Activated naive CD4-positive, alpha-beta T cell treated with anti-CD3 and anti-CD28 coated beads for 36 hours (primary cell): Measurements from ENCODE around the gene GPBP1. TPM values are rescaled to one million over a fixed set of nuclear protein-coding genes. Genes with fewer than 3 reads are reported as not detected.

ENCODE experiments used
- CTCF ChIA-PET: fragments of 350-600 bp; sonication (Branson Sonifier 250); formaldehyde crosslinking; loops from one replicate; lab custom pipeline; 2021; ENCODE audit warnings: antibody characterized with exemption; lab: Charles Lee
- DNase-seq: peaks from one replicate; pipeline ENCODE4 v3.0.0-alpha.2; 2020
- H3K27ac Mint-ChIP-seq: one replicate; pipeline ENCODE4 v1.8.0; 2021; ENCODE audit warnings: mild to moderate bottlenecking, mixed read lengths
- H3K27me3 Mint-ChIP-seq: one replicate; pipeline ENCODE4 v1.8.0; 2021; ENCODE audit warnings: low read depth, mixed read lengths
- H3K36me3 Mint-ChIP-seq: one replicate; pipeline ENCODE4 v1.8.0; 2021; ENCODE audit warnings: low read depth, mixed read lengths
- H3K4me1 Mint-ChIP-seq: one replicate; pipeline ENCODE4 v1.8.0; 2021; ENCODE audit warnings: low read depth, mixed read lengths
- H3K4me3 Mint-ChIP-seq: one replicate; pipeline ENCODE4 v1.8.0; 2021; ENCODE audit warnings: mild to moderate bottlenecking, moderate library complexity, mixed read lengths
- H3K9me3 Mint-ChIP-seq: one replicate; pipeline ENCODE4 v1.8.0; 2021; ENCODE audit warnings: mixed read lengths
- intact Hi-C: fragments of 100-400 bp; cut with micrococcal nuclease; formaldehyde crosslinking; loops from one replicate; pipeline ENCODE4 v1.15.1; 2023
- total RNA-seq, 2 experiments: library from RNA; stranded (reverse); gene quantifications; one replicate each; pipeline ENCODE4 v1.2.3, GENCODE V29; 2021

GPBP1 gene
- total RNA-seq, 2 experiments from 2014 or later = 91.5 to 91.9 TPM

GRCh38 chr5:57216714-57217113, 42.9 kb downstream of the GPBP1 start:
- Mint-ChIP-seq H3K4me1 (peaks cover 55% of the 10 kb centered on the region), H3K9me3 (no peaks in the 10 kb centered on the region), H3K4me3 (no peak overlapping the region), H3K27ac (no peak overlapping the region), H3K27me3 (no peaks in the 10 kb centered on the region), H3K36me3 (peaks cover 20% of the 10 kb centered on the region)
- CTCF ChIA-PET = interaction anchor here (0.5 to 0.7 kb wide), 2 partner anchors 73 to 1364 kb away, joined by 3 read pairs; no protein-coding TSS in a partner anchor
- intact Hi-C loops = no loop called here
- no peak for DNase-seq

GRCh38 chr5:57219386-57219785, 45.5 kb downstream of the GPBP1 start:
- no peak overlapping the region for H3K4me3 Mint-ChIP-seq
- intact Hi-C loops = no loop called here
- peaks cover 53% of the 10 kb centered on the region for H3K4me1 Mint-ChIP-seq
- CTCF ChIA-PET = interaction anchor here (0.6 to 2.6 kb wide), 13 partner anchors 10 to 319 kb away, joined by 3 to 29 read pairs (median 5); partner anchors contain the start of gene GPBP1
- H3K36me3 Mint-ChIP-seq = peaks cover 24% of the 10 kb centered on the region
- H3K27ac Mint-ChIP-seq = peak overlapping the region; percentile 81
- no peaks in the 10 kb centered on the region for H3K27me3 Mint-ChIP-seq
- peak; percentile 29 for DNase-seq
- H3K9me3 Mint-ChIP-seq = no peaks in the 10 kb centered on the region

GRCh38 chr5:57221049-57221568, 47.2 kb downstream of the GPBP1 start:
- H3K9me3 Mint-ChIP-seq = no peaks in the 10 kb centered on the region
- intact Hi-C loops = loop anchor here (1.0 to 5.0 kb wide), 7 partner anchors 46 to 950 kb away; partner anchors contain the start of gene SETD9
- no peaks in the 10 kb centered on the region for H3K27me3 Mint-ChIP-seq
- H3K36me3 Mint-ChIP-seq = peaks cover 17% of the 10 kb centered on the region
- CTCF ChIA-PET = interaction anchor here (2.6 kb wide), 1 partner anchor 319 kb away, joined by 11 read pairs; no protein-coding TSS in a partner anchor
- peaks cover 48% of the 10 kb centered on the region for H3K4me1 Mint-ChIP-seq
- H3K27ac Mint-ChIP-seq = peak overlapping the region; percentile 68
- DNase-seq = no peak
- no peak overlapping the region for H3K4me3 Mint-ChIP-seq

- no peaks in the 10 kb centered on the region for H3K9me3 Mint-ChIP-seq
- H3K27ac Mint-ChIP-seq = no peak overlapping the region
- peaks cover 25% of the 10 kb centered on the region for H3K36me3 Mint-ChIP-seq
- CTCF ChIA-PET = interaction anchor here (0.5 to 1.0 kb wide), 2 partner anchors 88 to 307 kb away, joined by 6 to 7 read pairs; no protein-coding TSS in a partner anchor
- no peak overlapping the region for H3K4me3 Mint-ChIP-seq
- peaks cover 37% of the 10 kb centered on the region for H3K4me1 Mint-ChIP-seq
- intact Hi-C loops = no loop called here
- H3K27me3 Mint-ChIP-seq = no peaks in the 10 kb centered on the region
- no peak for DNase-seq
Observed at GRCh38 chr5:57225553-57225952, 51.7 kb downstream of the GPBP1 start.

GRCh38 chr5:57229313-57229712, 55.5 kb downstream of the GPBP1 start:
- DNase-seq = no peak
- Mint-ChIP-seq H3K4me1 (peaks cover 53% of the 10 kb centered on the region), H3K36me3 (peaks cover 42% of the 10 kb centered on the region), H3K27me3 (no peaks in the 10 kb centered on the region), H3K27ac (no peak overlapping the region), H3K9me3 (no peaks in the 10 kb centered on the region), H3K4me3 (no peak overlapping the region)
- intact Hi-C loops = no loop called here
- CTCF ChIA-PET = interaction anchor here (1.1 to 1.2 kb wide), 2 partner anchors 53 to 92 kb away, joined by 3 to 4 read pairs; no protein-coding TSS in a partner anchor

- H3K36me3 Mint-ChIP-seq = peaks cover 43% of the 10 kb centered on the region
- no peaks in the 10 kb centered on the region for H3K9me3 Mint-ChIP-seq
- H3K27ac Mint-ChIP-seq = peak overlapping the region; percentile 44
- H3K4me3 Mint-ChIP-seq = no peak overlapping the region
- DNase-seq = no peak
- intact Hi-C loops = no loop called here
- H3K4me1 Mint-ChIP-seq = peaks cover 54% of the 10 kb centered on the region
- CTCF ChIA-PET = interaction anchor here (1.0 to 1.6 kb wide), 2 partner anchors 66 to 93 kb away, joined by 3 read pairs; no protein-coding TSS in a partner anchor
- H3K27me3 Mint-ChIP-seq = no peaks in the 10 kb centered on the region
Observed at GRCh38 chr5:57231607-57232006, 57.7 kb downstream of the GPBP1 start.

GRCh38 chr5:57232293-57233033, 58.6 kb downstream of the GPBP1 start:
- Mint-ChIP-seq H3K4me1 (peaks cover 52% of the 10 kb centered on the region), H3K4me3 (no peak overlapping the region), H3K27me3 (no peaks in the 10 kb centered on the region), H3K36me3 (peaks cover 49% of the 10 kb centered on the region), H3K9me3 (no peaks in the 10 kb centered on the region), H3K27ac (peak overlapping the region; percentile 2)
- intact Hi-C loops = no loop called here
- CTCF ChIA-PET = interaction anchor here (1.0 kb wide), 1 partner anchor 65 kb away, joined by 3 read pairs; no protein-coding TSS in a partner anchor
- DNase-seq = no peak

- H3K9me3 Mint-ChIP-seq = no peaks in the 10 kb centered on the region
- H3K27me3 Mint-ChIP-seq = no peaks in the 10 kb centered on the region
- H3K27ac Mint-ChIP-seq = peak overlapping the region; percentile 80
- H3K4me3 Mint-ChIP-seq = no peak overlapping the region
- H3K36me3 Mint-ChIP-seq = peaks cover 24% of the 10 kb centered on the region
- CTCF ChIA-PET = no interaction called here
- H3K4me1 Mint-ChIP-seq = peaks cover 43% of the 10 kb centered on the region
- intact Hi-C loops = no loop called here
- DNase-seq = no peak
Observed at GRCh38 chr5:57243286-57244137, 69.7 kb downstream of the GPBP1 start.

GRCh38 chr5:57244331-57244730, 70.5 kb downstream of the GPBP1 start:
- Mint-ChIP-seq H3K27ac (peak overlapping the region; percentile 80), H3K9me3 (no peaks in the 10 kb centered on the region), H3K4me1 (peaks cover 43% of the 10 kb centered on the region), H3K27me3 (no peaks in the 10 kb centered on the region), H3K36me3 (peaks cover 25% of the 10 kb centered on the region), H3K4me3 (no peak overlapping the region)
- intact Hi-C loops = no loop called here
- CTCF ChIA-PET = no interaction called here
- DNase-seq = no peak

GRCh38 chr5:57246426-57246825, 72.6 kb downstream of the GPBP1 start:
- Mint-ChIP-seq H3K4me3 (no peak overlapping the region), H3K4me1 (peaks cover 40% of the 10 kb centered on the region), H3K9me3 (no peaks in the 10 kb centered on the region), H3K27ac (no peak overlapping the region), H3K36me3 (peaks cover 32% of the 10 kb centered on the region), H3K27me3 (no peaks in the 10 kb centered on the region)
- intact Hi-C loops = no loop called here
- no peak for DNase-seq
- CTCF ChIA-PET = interaction anchor here (0.7 kb wide), 1 partner anchor 81 kb away, joined by 3 read pairs; no protein-coding TSS in a partner anchor

- Mint-ChIP-seq H3K4me3 (no peak overlapping the region), H3K36me3 (peaks cover 37% of the 10 kb centered on the region), H3K9me3 (no peaks in the 10 kb centered on the region), H3K4me1 (peaks cover 42% of the 10 kb centered on the region), H3K27me3 (no peaks in the 10 kb centered on the region), H3K27ac (no peak overlapping the region)
- CTCF ChIA-PET = no interaction called here
- no peak for DNase-seq
- intact Hi-C loops = no loop called here
Observed at GRCh38 chr5:57247765-57248164, 73.9 kb downstream of the GPBP1 start.
